Measurements from ENCODE around the gene NOA1.

GRCh38 chr4:56940403-56940802, 37.0 kb downstream of the NOA1 start:
- TF ChIP-seq CHD2 (IDR thresholded peaks at IDR 0.05; ENCODE audit: low read length) (no peak), TAF1 (IDR thresholded peaks at IDR 0.05; ENCODE audit: low read depth, low read length) (no peak), POLR2AphosphoS5 (IDR thresholded peaks at IDR 0.05; ENCODE audit: low read depth, low read length) (no peak)

Data from H1 (cell line).